Stimulated activated CD4-positive, alpha-beta T cell treated with anti-CD3 and anti-CD28 coated beads, Interleukin-1b, Interleukin-23, amount 100 ng/mL, for 24 hours (primary cell): ENCODE results near the gene GFRA4.

Experiments
- DNase-seq, 4 experiments: peaks; one replicate each; pipeline ENCODE4 v3.0.0-alpha.2; 2020; ENCODE audit warnings: low read depth in 4 of 4, low spot score in 1 of 4

The GFRA4 gene

GRCh38 chr20:3674995-3675900 is 12.0 kb upstream of the GFRA4 start:
- no peak for DNase-seq

GRCh38 chr20:3674447-3674846 is 11.2 kb upstream of the GFRA4 start:
- no peak for DNase-seq

GRCh38 chr20:3673221-3674070 is 10.2 kb upstream of the GFRA4 start:
- DNase-seq, result no peak

GRCh38 chr20:3672547-3673171 is 9.5 kb upstream of the GFRA4 start:
- DNase-seq, result no peak

GRCh38 chr20:3671986-3672546 is 8.9 kb upstream of the GFRA4 start:
- DNase-seq, result no peak

GRCh38 chr20:3670945-3671344 is 7.7 kb upstream of the GFRA4 start:
- DNase-seq, result no peak

GRCh38 chr20:3670511-3670910 is 7.3 kb upstream of the GFRA4 start:
- DNase-seq, result no peak

- no peak for DNase-seq
These were observed 6.6 kb upstream of the GFRA4 start for GRCh38 chr20:3669710-3670367.

- no peak for DNase-seq
These were observed 4.3 kb upstream of the GFRA4 start for GRCh38 chr20:3667434-3668037.

GRCh38 chr20:3663858-3664257 is 659 bp upstream of the GFRA4 start:
- no peak for DNase-seq

GRCh38 chr20:3661814-3662665 is 1.2 kb downstream of the GFRA4 start:
- no peak for DNase-seq

- DNase-seq, result no peak
These were observed 2.0 kb downstream of the GFRA4 start for GRCh38 chr20:3661060-3661813.

GRCh38 chr20:3660262-3661059 is 2.7 kb downstream of the GFRA4 start:
- no peak for DNase-seq

- DNase-seq, result no peak
These were observed 3.5 kb downstream of the GFRA4 start for GRCh38 chr20:3659492-3660261.

- no peak for DNase-seq
These were observed 4.3 kb downstream of the GFRA4 start for GRCh38 chr20:3658716-3659491.

- no peak for DNase-seq
These were observed 5.0 kb downstream of the GFRA4 start for GRCh38 chr20:3658019-3658715.
